KMS-11 (cell line): ENCODE results near the gene PCSK2.

Source experiments
- H2AFZ ChIP-seq: fragments of 200-600 bp; sonication (generic); 2 replicates; pipeline ENCODE4 v1.6.1; 2016; ENCODE audit warnings: antibody characterized with exemption, mixed run types, low read depth
- H3K27ac ChIP-seq: fragments of 200-600 bp; sonication (generic); 2 replicates; pipeline ENCODE4 v1.6.1; 2016; ENCODE audit warnings: mild to moderate bottlenecking, mixed run types
- H3K27me3 ChIP-seq: fragments of 200-600 bp; sonication (generic); 2 replicates; pipeline ENCODE4 v1.6.1; 2017; ENCODE audit warnings: mild to moderate bottlenecking, low read depth, mixed run types, moderate library complexity; ENCODE audit not compliant: insufficient read depth
- H3K36me3 ChIP-seq: fragments of 200-600 bp; sonication (generic); 2 replicates; pipeline ENCODE4 v1.6.1; 2017; ENCODE audit warnings: mild to moderate bottlenecking, mixed run types; ENCODE audit not compliant: insufficient read depth
- H3K4me1 ChIP-seq: fragments of 200-600 bp; sonication (generic); 2 replicates; pipeline ENCODE4 v1.6.1; 2016; ENCODE audit warnings: mild to moderate bottlenecking, low read depth, mixed run types; ENCODE audit not compliant: poor library complexity, severe bottlenecking
- H3K4me2 ChIP-seq: fragments of 200-600 bp; sonication (generic); 2 replicates; pipeline ENCODE4 v1.7.0; 2016; ENCODE audit warnings: mild to moderate bottlenecking, mixed run types
- H3K4me3 ChIP-seq: fragments of 200-600 bp; sonication (generic); IDR thresholded peaks from 2 replicates; pipeline ENCODE4 v1.6.1; 2017; ENCODE audit warnings: low read depth, low read length, mixed read lengths; ENCODE audit not compliant: insufficient read depth
- H3K79me2 ChIP-seq: fragments of 200-600 bp; sonication (generic); 2 replicates; pipeline ENCODE4 v1.6.1; 2016; ENCODE audit warnings: low read depth, mixed run types; ENCODE audit not compliant: insufficient read depth
- H3K9ac ChIP-seq: fragments of 200-600 bp; sonication (generic); 2 replicates; pipeline ENCODE4 v1.6.1; 2016; ENCODE audit warnings: mild to moderate bottlenecking, mixed run types
- H4K20me1 ChIP-seq: fragments of 200-600 bp; sonication (generic); 2 replicates; pipeline ENCODE4 v1.6.1; 2016; ENCODE audit warnings: mild to moderate bottlenecking, mixed run types; ENCODE audit not compliant: insufficient read depth
- CTCF ChIP-seq: fragments of 200-600 bp; sonication (generic); conservative IDR thresholded peaks from 2 replicates; pipeline ENCODE4 v1.6.1; 2017; ENCODE audit warnings: low read depth, mild to moderate bottlenecking, antibody characterized with exemption, low read length, moderate library complexity, mixed read lengths

PCSK2 gene

GRCh38 chr20:17482536-17482935 is 255.7 kb downstream of the PCSK2 start:
- Histone ChIP-seq H3K27ac (no peak overlapping the region), H4K20me1 (no peaks in the 10 kb centered on the region), H3K4me1 (no peaks in the 10 kb centered on the region), H3K4me2 (no peak overlapping the region), H3K9ac (no peak overlapping the region), H3K79me2 (no peaks in the 10 kb centered on the region), H3K27me3 (no peaks in the 10 kb centered on the region), H3K36me3 (no peaks in the 10 kb centered on the region), H2AFZ (no peak overlapping the region), H3K4me3 (no peak overlapping the region)
- TF ChIP-seq CTCF = no peak

- no peak overlapping the region for H3K4me2 ChIP-seq
- no peak overlapping the region for H3K4me3 ChIP-seq
- no peaks in the 10 kb centered on the region for H3K79me2 ChIP-seq
- no peak for TF ChIP-seq CTCF
- no peaks in the 10 kb centered on the region for H4K20me1 ChIP-seq
- no peak overlapping the region for H3K27ac ChIP-seq
- H3K27me3 ChIP-seq = no peaks in the 10 kb centered on the region
- H2AFZ ChIP-seq = no peak overlapping the region
- H3K4me1 ChIP-seq = no peaks in the 10 kb centered on the region
- no peaks in the 10 kb centered on the region for H3K36me3 ChIP-seq
- no peak overlapping the region for H3K9ac ChIP-seq
Observed at GRCh38 chr20:17485017-17485416, 258.2 kb downstream of the PCSK2 start.

- H3K9ac ChIP-seq = no peak overlapping the region
- no peaks in the 10 kb centered on the region for H3K79me2 ChIP-seq
- no peak overlapping the region for H3K4me2 ChIP-seq
- no peak overlapping the region for H3K27ac ChIP-seq
- no peaks in the 10 kb centered on the region for H3K4me1 ChIP-seq
- H4K20me1 ChIP-seq = no peaks in the 10 kb centered on the region
- no peak overlapping the region for H3K4me3 ChIP-seq
- no peak for TF ChIP-seq CTCF
- no peaks in the 10 kb centered on the region for H3K27me3 ChIP-seq
- no peak overlapping the region for H2AFZ ChIP-seq
- no peaks in the 10 kb centered on the region for H3K36me3 ChIP-seq
Observed at GRCh38 chr20:17488916-17489600, 262.2 kb downstream of the PCSK2 start.

GRCh38 chr20:17490501-17490900 is 263.7 kb downstream of the PCSK2 start:
- Histone ChIP-seq H3K4me1 (no peaks in the 10 kb centered on the region), H3K27me3 (no peaks in the 10 kb centered on the region), H3K4me3 (no peak overlapping the region), H3K9ac (no peak overlapping the region), H3K36me3 (no peaks in the 10 kb centered on the region), H3K79me2 (no peaks in the 10 kb centered on the region), H2AFZ (no peak overlapping the region), H4K20me1 (no peaks in the 10 kb centered on the region), H3K27ac (no peak overlapping the region), H3K4me2 (no peak overlapping the region)
- TF ChIP-seq CTCF = no peak
